Endothelial cell of umbilical vein (primary cell): Measurements from ENCODE around the gene HSPA6. TPM values are rescaled to one million over a fixed set of nuclear protein-coding genes. Genes with fewer than 3 reads are reported as not detected.

Experiments
- BruUV-seq: library from RNA; stranded (reverse); fragments of 400-500 nt; replicated peaks from 2 replicates; lab custom pipeline; 2021; lab: Mats Ljungman, UMichigan
- CTCF ChIA-PET: fragments of 300-600, 350-600 bp; sonication (Branson Sonifier 250); formaldehyde crosslinking; loops from one replicate; lab custom pipeline; 2021; ENCODE audit warnings: antibody characterized with exemption, inconsistent platforms; lab: Charles Lee
- POLR2A ChIA-PET: fragments of 300-600, 350-600 bp; sonication (Branson Sonifier 250); formaldehyde crosslinking; loops from one replicate; lab custom pipeline; 2021; ENCODE audit warnings: antibody characterized with exemption, inconsistent platforms; lab: Charles Lee
- DNase-seq: peaks from one replicate; pipeline ENCODE4 v3.0.0-alpha.2; 2011; ENCODE audit warnings: low read depth, low spot score
- FAIRE-seq: peaks from 2 replicates; lab custom pipeline; 2011; peaks lifted over from hg19 to GRCh38; lab: Jason Lieb, UNC
- H2AFZ ChIP-seq: 2 replicates; pipeline ENCODE4 v1.6.0; 2012; ENCODE audit warnings: low read depth, low read length, control low read depth, inconsistent platforms
- H3K27ac ChIP-seq: 2 replicates; pipeline ENCODE4 v1.5.1; 2011; ENCODE audit warnings: low read depth, mild to moderate bottlenecking, control low read depth, low read length, moderate library complexity; ENCODE audit not compliant: insufficient read depth
- H3K27me3 ChIP-seq, 2 experiments: 2 replicates each; pipeline versions ENCODE4 v1.6.0 to v1.6.1; 2011; ENCODE audit warnings: low read length in 2 of 2, mixed read lengths in 1 of 2; ENCODE audit not compliant: control insufficient read depth in 2 of 2, insufficient read depth in 2 of 2
- H3K36me3 ChIP-seq, 2 experiments: 2 replicates in 1 of 2; 3 replicates in 1 of 2; pipeline ENCODE4 v1.5.1; 2011; ENCODE audit warnings: low read length in 2 of 2, mild to moderate bottlenecking in 1 of 2, moderate library complexity in 1 of 2; ENCODE audit not compliant: control insufficient read depth in 2 of 2, insufficient read depth in 2 of 2; ENCODE audit errors: extremely low read depth in 1 of 2
- H3K4me1 ChIP-seq: 3 replicates; pipeline ENCODE4 v1.5.1; 2011; ENCODE audit warnings: mild to moderate bottlenecking, low read length; ENCODE audit not compliant: control insufficient read depth, insufficient read depth; ENCODE audit errors: extremely low read depth
- H3K4me2 ChIP-seq: 2 replicates; pipeline ENCODE4 v1.6.1; 2011; ENCODE audit warnings: low read length, control low read depth, mixed read lengths; ENCODE audit not compliant: insufficient read depth
- H3K4me3 ChIP-seq, 3 experiments: fragments of 200-600 bp in 1 of 3; sonication (generic), shearing (Covaris generic) in 1 of 3; replicated peaks in 1 of 3; 2 replicates each; pipeline ENCODE4 v1.5.1; 2011 to 2016; ENCODE audit warnings: control low read depth in 3 of 3, low read length in 3 of 3, mild to moderate bottlenecking in 2 of 3, inconsistent platforms in 1 of 3, low read depth in 1 of 3, moderate library complexity in 1 of 3; ENCODE audit not compliant: insufficient read depth in 1 of 3
- H3K79me2 ChIP-seq: 2 replicates; pipeline ENCODE4 v1.6.0; 2012; ENCODE audit warnings: low read length, inconsistent platforms; ENCODE audit not compliant: control insufficient read depth, insufficient read depth
- H3K9ac ChIP-seq: replicated peaks from 2 replicates; pipeline ENCODE3; 2011; ENCODE audit warnings: low read length, control low read depth; ENCODE audit not compliant: insufficient read depth; ENCODE audit errors: extremely low read depth
- H3K9me1 ChIP-seq: replicated peaks from 3 replicates; pipeline ENCODE4 v1.6.0; 2011; ENCODE audit warnings: mild to moderate bottlenecking, low read length; ENCODE audit not compliant: control insufficient read depth, insufficient read depth; ENCODE audit errors: extremely low read depth
- H3K9me3 ChIP-seq: replicated peaks from 2 replicates; pipeline ENCODE4 v1.5.1; 2012; ENCODE audit warnings: low read length, inconsistent platforms; ENCODE audit not compliant: control insufficient read depth, insufficient read depth
- H4K20me1 ChIP-seq: replicated peaks from 2 replicates; pipeline ENCODE3; 2011; ENCODE audit warnings: mild to moderate bottlenecking, low read length; ENCODE audit not compliant: control insufficient read depth, insufficient read depth; ENCODE audit errors: extremely low read depth
- EZH2 ChIP-seq: IDR thresholded peaks from 2 replicates; pipeline ENCODE4 v1.6.1; 2012; ENCODE audit warnings: borderline replicate concordance, low read depth, mild to moderate bottlenecking, moderate library complexity, low read length, inconsistent platforms; ENCODE audit not compliant: severe bottlenecking
- FOS ChIP-seq: IDR thresholded peaks from 2 replicates; pipeline ENCODE4 v1.6.1; 2011; ENCODE audit warnings: mild to moderate bottlenecking, low read length, moderate library complexity, borderline replicate concordance; ENCODE audit not compliant: insufficient read depth
- GATA2 ChIP-seq: IDR thresholded peaks from 2 replicates; pipeline ENCODE4 v1.7.0; 2011; ENCODE audit warnings: low read depth, mild to moderate bottlenecking, moderate library complexity, mixed read lengths, low read length; ENCODE audit not compliant: insufficient read length, insufficient read depth
- JUN ChIP-seq: IDR thresholded peaks from 2 replicates; pipeline ENCODE4 v1.6.1; 2011; ENCODE audit warnings: borderline replicate concordance, low read depth; ENCODE audit not compliant: insufficient read length, insufficient read depth
- MYC ChIP-seq: IDR thresholded peaks from one replicate; pipeline ENCODE4 v1.6.1; 2011; ENCODE audit warnings: mild to moderate bottlenecking, low read depth, low read length
- POLR2A ChIP-seq: IDR thresholded peaks from 2 replicates; pipeline ENCODE4 v1.6.1; 2012; ENCODE audit warnings: low read depth, mild to moderate bottlenecking, control low read depth, low read length
- POLR2AphosphoS5 ChIP-seq: IDR thresholded peaks from 2 replicates; pipeline ENCODE4 v1.6.1; 2012; ENCODE audit warnings: low read depth, mild to moderate bottlenecking, control low read depth, low read length, moderate library complexity; ENCODE audit not compliant: insufficient read depth
- dilution Hi-C: fragments of 300-500 bp; cut with MboI; formaldehyde crosslinking; loops from one replicate; pipeline ENCODE4 v1.15.0; 2019; ENCODE audit warnings: low sequenced_read_pairs; ENCODE audit not compliant: extremely low pct_ligation_motif_present
- intact Hi-C: fragments of 100-400 bp; cut with micrococcal nuclease; formaldehyde crosslinking; loops from one replicate; pipeline ENCODE4 v1.10.0; 2022
- polyA plus RNA-seq, 4 experiments: library from polyadenylated mRNA; depleted of rRNA in 3 of 4; stranded (reverse) in 3 of 4; unstranded in 1 of 4; fragments of >200 nt; gene quantifications; 2 replicates each; pipeline versions ENCODE4 v1.2.1 to v1.2.3, GENCODE V29; 2011 to 2012; ENCODE audit warnings: missing spikeins in 1 of 4
- total RNA-seq: library from RNA; stranded (reverse); gene quantifications from 2 replicates; pipeline ENCODE4 v1.2.3, GENCODE V29; 2021
- TF ChIP-seq, protein P1 (sequence below), 2 donors: IDR thresholded peaks; 1 replicate in 1 of 2; 2 replicates in 1 of 2; pipeline ENCODE4 v1.5.1; 2011; ENCODE audit warnings: low read length in 2 of 2, mild to moderate bottlenecking in 2 of 2, moderate library complexity in 2 of 2, control low read depth in 1 of 2, inconsistent platforms in 1 of 2, low read depth in 1 of 2; ENCODE audit not compliant: insufficient read depth in 1 of 2; ENCODE audit errors: extremely low read depth in 1 of 2
- TF ChIP-seq, protein P2 (sequence below): IDR thresholded peaks from 2 replicates; pipeline ENCODE4 v1.6.1; 2011; ENCODE audit not compliant: insufficient read depth, insufficient read length

HSPA6 gene
- total and polyA plus RNA-seq, 2 donors (not counting 3 experiments of a cell fraction or from before 2014, with no cell fraction given): 0.10 to 0.13 TPM

GRCh38 chr1:161498646-161499045, 25.7 kb upstream of the HSPA6 start:
- Histone ChIP-seq H2AFZ (no peak overlapping the region), H3K4me3 (no peak overlapping the region), H3K9ac (no peak overlapping the region), H3K36me3 (no peaks in the 10 kb centered on the region), H3K9me3 (no peaks in the 10 kb centered on the region), H3K4me2 (no peak overlapping the region), H3K4me1 (peaks cover 12% of the 10 kb centered on the region), H3K79me2 (no peaks in the 10 kb centered on the region), H3K9me1 (no peaks in the 10 kb centered on the region), H3K27me3 (peaks cover 3 to 4% of the 10 kb centered on the region in 2 experiments), H3K27ac (no peak overlapping the region), H4K20me1 (no peaks in the 10 kb centered on the region)
- dilution Hi-C loops (no loop called here), intact Hi-C loops (no loop called here)
- TF ChIP-seq FOS (no peak), GATA2 (no peak), EZH2 (no peak), MYC (no peak), JUN (no peak), POLR2AphosphoS5 (no peak), POLR2A (no peak)
- TF ChIP-seq, protein P1, sequence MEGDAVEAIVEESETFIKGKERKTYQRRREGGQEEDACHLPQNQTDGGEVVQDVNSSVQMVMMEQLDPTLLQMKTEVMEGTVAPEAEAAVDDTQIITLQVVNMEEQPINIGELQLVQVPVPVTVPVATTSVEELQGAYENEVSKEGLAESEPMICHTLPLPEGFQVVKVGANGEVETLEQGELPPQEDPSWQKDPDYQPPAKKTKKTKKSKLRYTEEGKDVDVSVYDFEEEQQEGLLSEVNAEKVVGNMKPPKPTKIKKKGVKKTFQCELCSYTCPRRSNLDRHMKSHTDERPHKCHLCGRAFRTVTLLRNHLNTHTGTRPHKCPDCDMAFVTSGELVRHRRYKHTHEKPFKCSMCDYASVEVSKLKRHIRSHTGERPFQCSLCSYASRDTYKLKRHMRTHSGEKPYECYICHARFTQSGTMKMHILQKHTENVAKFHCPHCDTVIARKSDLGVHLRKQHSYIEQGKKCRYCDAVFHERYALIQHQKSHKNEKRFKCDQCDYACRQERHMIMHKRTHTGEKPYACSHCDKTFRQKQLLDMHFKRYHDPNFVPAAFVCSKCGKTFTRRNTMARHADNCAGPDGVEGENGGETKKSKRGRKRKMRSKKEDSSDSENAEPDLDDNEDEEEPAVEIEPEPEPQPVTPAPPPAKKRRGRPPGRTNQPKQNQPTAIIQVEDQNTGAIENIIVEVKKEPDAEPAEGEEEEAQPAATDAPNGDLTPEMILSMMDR (IDR thresholded peaks at IDR 0.05; ENCODE audit: extremely low read depth in 1 of 2, insufficient read depth in 1 of 2, low read depth in 1 of 2, low read length in 2 of 2): no peak
- TF ChIP-seq, protein P2, sequence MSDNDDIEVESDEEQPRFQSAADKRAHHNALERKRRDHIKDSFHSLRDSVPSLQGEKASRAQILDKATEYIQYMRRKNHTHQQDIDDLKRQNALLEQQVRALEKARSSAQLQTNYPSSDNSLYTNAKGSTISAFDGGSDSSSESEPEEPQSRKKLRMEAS: no peak
- ChIA-PET CTCF (interaction anchor here (3.2 kb wide), 1 partner anchor 11 kb away, joined by 23 read pairs; no protein-coding TSS in a partner anchor), POLR2A (no interaction called here)
- FAIRE-seq (no peak), DNase-seq (no peak)
- BruUV-seq: no TSS peak
